Thyroid gland (tissue), 4 donors: ENCODE measurements around the gene SEMA5B.

Experiments
- POLR2A ChIP-seq, 2 donors: fragments of 450-650 bp; IDR thresholded peaks; one replicate each; pipeline ENCODE4 v1.6.1; 2017; ENCODE audit warnings: antibody characterized with exemption in 2 of 2, mild to moderate bottlenecking in 2 of 2, moderate library complexity in 1 of 2
- TF ChIP-seq, protein P1 (sequence below), 6 experiments: fragments of 200-600 bp in 3 of 6; fragments of 450-650 bp in 3 of 6; sonication (generic) in 3 of 6; IDR thresholded peaks; one replicate each; pipeline ENCODE4 v1.5.1; 2016 to 2019; ENCODE audit warnings: antibody characterized with exemption in 6 of 6, mild to moderate bottlenecking in 2 of 6, inconsistent platforms in 1 of 6, moderate library complexity in 1 of 6

DNA sequence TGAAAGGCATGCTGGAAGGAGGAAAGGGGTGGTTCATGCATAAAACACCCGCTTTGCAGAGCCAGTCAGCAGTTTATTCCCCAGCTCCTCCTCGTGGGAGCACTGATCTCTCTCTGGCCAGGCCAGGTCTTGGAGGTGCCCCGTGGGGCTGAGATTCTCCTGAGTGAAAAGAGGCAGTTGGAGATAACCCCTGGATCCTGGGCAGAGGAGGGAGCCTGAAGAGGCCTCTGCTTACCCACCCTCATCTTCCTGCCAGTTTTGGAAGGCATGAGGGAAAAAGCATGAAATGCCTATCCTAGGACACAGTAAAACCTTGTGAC, 108.3 kb downstream of the SEMA5B start:
- TF ChIP-seq, protein P1, sequence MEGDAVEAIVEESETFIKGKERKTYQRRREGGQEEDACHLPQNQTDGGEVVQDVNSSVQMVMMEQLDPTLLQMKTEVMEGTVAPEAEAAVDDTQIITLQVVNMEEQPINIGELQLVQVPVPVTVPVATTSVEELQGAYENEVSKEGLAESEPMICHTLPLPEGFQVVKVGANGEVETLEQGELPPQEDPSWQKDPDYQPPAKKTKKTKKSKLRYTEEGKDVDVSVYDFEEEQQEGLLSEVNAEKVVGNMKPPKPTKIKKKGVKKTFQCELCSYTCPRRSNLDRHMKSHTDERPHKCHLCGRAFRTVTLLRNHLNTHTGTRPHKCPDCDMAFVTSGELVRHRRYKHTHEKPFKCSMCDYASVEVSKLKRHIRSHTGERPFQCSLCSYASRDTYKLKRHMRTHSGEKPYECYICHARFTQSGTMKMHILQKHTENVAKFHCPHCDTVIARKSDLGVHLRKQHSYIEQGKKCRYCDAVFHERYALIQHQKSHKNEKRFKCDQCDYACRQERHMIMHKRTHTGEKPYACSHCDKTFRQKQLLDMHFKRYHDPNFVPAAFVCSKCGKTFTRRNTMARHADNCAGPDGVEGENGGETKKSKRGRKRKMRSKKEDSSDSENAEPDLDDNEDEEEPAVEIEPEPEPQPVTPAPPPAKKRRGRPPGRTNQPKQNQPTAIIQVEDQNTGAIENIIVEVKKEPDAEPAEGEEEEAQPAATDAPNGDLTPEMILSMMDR (IDR thresholded peaks at IDR 0.05): no peak
- no peak for TF ChIP-seq POLR2A (IDR thresholded peaks at IDR 0.05)
